Stomach (tissue), 4 donors: ENCODE data around the gene GABRB3.

Experiments used
- CTCF ChIP-seq, 7 experiments: fragments of 450-650 bp in 4 of 7; fragments of 200-600 bp in 3 of 7; sonication (generic) in 3 of 7; IDR thresholded peaks; one replicate each; pipeline ENCODE4 v1.5.1; 2016 to 2019; ENCODE audit warnings: antibody characterized with exemption in 7 of 7, control low read depth in 2 of 7, mild to moderate bottlenecking in 1 of 7
- EP300 ChIP-seq: sonication (generic); formaldehyde crosslinking; IDR thresholded peaks from one replicate; pipeline ENCODE4 v1.6.1; 2017; ENCODE audit warnings: antibody characterized with exemption
- POLR2AphosphoS5 ChIP-seq, 3 donors: sonication (generic); formaldehyde crosslinking; IDR thresholded peaks; one replicate each; pipeline ENCODE4 v1.6.1; 2016; ENCODE audit warnings: antibody characterized with exemption in 3 of 3

- TF ChIP-seq CTCF (IDR thresholded peaks at IDR 0.05) (no peak), POLR2AphosphoS5 (IDR thresholded peaks at IDR 0.05) (no peak), EP300 (no peak)
These were observed 137.3 kb downstream of the GABRB3 start for GRCh38 chr15:26635614-26636013.
